Measurements from ENCODE around the gene SELP.
"Not testable (repeated sequence)": the region's sequence is repeated elsewhere in the genome, so short reads cannot be mapped to it uniquely, and the experiment has no call there.

DNA sequence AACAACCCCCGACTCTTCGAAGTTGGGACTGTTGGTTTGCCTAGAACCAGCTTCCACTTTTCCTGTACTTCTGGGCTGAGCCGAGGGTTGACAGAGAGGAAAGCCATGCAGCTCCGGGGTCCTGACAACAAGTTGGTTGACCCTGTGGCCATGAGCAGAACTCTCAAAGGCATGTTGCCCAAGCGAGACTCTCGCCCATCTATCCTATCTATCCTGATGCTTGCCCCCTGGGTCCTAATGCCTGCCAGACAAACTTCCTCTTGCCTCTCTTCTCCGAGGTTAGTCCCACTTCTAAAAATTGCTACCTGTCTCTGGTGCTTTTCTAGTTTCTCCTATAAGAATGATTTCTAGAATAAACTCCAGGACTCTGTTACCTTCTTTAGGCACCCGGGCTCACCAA is 32.8 kb upstream of the SELP start:
- TF ChIP-seq EP300, POLR2A (IDR thresholded peaks at IDR 0.05): not testable (repeated sequence)
- TF ChIP-seq, protein P1, sequence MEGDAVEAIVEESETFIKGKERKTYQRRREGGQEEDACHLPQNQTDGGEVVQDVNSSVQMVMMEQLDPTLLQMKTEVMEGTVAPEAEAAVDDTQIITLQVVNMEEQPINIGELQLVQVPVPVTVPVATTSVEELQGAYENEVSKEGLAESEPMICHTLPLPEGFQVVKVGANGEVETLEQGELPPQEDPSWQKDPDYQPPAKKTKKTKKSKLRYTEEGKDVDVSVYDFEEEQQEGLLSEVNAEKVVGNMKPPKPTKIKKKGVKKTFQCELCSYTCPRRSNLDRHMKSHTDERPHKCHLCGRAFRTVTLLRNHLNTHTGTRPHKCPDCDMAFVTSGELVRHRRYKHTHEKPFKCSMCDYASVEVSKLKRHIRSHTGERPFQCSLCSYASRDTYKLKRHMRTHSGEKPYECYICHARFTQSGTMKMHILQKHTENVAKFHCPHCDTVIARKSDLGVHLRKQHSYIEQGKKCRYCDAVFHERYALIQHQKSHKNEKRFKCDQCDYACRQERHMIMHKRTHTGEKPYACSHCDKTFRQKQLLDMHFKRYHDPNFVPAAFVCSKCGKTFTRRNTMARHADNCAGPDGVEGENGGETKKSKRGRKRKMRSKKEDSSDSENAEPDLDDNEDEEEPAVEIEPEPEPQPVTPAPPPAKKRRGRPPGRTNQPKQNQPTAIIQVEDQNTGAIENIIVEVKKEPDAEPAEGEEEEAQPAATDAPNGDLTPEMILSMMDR (IDR thresholded peaks at IDR 0.05): not testable (repeated sequence)

Data from stomach (tissue), 4 donors.